HG03039 (cell line): Measurements from ENCODE around the gene MTMR3.

Source experiments
- ATAC-seq: cut with Tn5 transposase; IDR thresholded peaks from one replicate; pipeline ENCODE4 v1.9.1; 2021; ENCODE audit warnings: mild to moderate bottlenecking, moderate library complexity; ENCODE audit not compliant: unreplicated experiment

MTMR3 gene

DNA sequence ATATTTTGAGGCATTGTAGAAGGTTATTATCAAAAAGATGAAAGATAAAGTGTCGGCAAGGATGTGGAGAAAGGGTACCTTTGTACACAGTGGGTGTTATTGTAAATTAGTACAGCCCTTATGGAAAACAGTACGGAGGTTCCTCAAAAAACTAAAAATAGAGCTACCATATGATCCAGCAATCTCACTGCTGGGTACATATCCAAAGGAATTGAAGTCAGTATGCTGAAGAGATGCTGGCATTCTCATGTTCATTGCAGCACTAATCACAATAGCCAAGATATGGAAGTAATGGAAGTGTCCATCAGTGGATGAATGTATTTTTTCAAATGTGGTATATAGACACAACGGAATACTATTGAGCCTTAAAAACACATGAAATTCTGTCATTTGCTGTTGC, 15.1 kb upstream of the MTMR3 start:
- no peak for ATAC-seq

DNA sequence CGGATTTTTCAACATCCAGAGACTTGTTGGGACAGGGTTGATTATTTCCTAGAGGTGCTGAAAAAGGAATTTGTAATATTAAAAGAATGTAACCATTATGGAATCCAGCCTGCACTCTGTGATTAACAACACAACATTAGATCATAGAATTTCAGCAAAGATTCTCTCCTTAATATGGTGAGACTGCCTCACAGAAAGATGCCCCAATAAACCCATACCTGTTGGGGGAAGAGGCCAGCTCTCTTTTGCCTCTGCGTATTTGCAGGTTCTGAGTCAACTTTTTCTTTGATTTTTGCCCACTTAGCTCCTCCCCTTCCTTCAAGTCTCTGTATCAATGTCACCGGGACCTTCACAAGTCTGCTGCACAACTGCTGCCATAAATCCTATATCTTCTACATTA, 12.4 kb upstream of the MTMR3 start:
- ATAC-seq = no peak

DNA sequence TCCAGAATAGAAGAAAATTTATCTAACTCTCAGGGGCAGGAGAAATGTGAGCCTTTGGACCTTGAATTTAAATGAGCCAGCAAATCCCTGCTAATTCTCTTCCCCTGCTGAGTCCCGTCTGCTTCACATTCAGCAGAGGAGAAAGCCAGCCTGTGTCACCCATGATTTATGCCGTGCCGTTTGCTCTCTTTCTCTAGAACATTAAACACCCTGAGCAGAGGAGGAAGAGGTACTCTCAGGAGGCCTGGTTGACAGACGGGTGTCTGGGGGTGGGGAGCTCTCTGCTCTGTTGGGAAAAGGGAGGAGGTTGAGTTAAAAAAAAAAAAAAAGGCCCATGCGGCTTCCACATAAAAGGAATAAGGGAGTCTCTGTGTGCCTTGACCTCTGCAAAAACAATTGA, 11.3 kb upstream of the MTMR3 start:
- no peak for ATAC-seq

DNA sequence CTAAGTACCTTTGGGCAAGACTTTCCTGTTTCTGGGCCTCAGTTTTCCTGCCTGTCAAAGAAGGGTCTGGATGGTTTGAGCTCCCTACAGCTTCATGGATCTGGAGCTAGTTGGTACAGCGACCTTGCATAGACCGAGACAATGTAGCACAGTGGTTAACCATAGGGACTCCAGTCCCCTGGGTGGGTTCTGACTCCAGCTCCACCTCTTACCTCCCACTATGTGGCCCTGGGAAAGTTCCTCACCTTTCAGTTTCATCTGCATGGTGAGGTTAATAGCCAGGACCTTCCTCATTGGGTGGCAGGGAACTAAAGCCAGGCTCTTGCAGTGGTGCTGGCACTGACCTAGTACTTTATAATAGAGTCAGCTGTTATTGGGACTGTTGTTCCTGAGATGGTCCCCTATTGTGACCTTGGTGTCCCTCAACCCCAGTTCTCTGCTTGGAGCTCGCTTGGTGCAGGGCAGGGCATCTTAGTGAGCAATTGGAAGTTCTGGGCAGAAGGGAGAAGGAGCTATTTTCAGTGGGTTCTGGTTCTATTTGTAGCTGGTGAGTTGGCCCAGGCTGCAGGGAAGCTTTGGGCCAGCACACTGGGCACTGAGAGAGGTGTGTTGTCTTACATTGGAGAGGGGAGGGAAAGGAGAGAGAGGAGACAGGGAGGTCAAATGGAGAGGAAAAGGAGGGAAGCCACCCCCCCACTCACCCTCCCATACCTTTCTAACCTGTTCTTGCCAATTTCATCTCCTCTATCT, 10.7 kb upstream of the MTMR3 start:
- no peak for ATAC-seq

DNA sequence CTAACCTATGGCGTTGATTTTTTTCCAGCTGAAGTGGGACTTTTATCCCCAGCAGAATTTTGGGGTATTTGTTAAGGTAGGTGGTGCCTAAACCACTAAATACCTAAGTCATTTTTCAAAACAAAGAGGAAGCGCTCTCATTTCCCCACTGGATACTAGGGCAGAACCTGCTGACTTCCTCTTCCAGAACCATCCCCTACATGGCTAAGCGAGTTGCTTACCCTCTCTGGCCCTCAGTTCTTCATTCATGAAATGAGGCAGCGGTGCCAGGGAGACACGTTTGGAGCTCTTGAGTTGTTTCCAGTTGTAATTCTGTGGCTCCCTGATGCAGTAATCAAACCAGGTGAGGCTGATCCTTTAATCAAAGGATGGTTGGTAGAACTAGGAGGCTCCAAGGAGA, 10.0 kb upstream of the MTMR3 start:
- ATAC-seq = no peak

DNA sequence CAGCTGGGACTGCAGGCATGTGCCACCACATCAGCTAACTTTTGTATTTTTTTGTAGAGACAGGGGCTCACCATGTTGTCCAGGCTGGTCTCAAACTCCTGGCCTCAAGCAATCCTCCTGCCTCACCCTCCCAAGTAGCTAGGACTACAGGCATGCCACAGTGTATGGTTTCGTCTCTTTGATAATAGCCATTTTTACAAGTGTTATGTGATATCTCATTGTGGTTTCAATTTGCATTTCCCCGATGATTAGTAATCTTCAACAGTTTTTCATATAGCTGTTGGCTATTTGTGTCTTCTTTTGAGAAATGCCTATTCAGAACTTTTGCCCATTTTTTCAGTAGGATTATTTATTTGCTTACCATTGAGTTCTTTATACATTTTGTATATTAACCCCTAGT, 9.0 kb upstream of the MTMR3 start:
- ATAC-seq = no peak

DNA sequence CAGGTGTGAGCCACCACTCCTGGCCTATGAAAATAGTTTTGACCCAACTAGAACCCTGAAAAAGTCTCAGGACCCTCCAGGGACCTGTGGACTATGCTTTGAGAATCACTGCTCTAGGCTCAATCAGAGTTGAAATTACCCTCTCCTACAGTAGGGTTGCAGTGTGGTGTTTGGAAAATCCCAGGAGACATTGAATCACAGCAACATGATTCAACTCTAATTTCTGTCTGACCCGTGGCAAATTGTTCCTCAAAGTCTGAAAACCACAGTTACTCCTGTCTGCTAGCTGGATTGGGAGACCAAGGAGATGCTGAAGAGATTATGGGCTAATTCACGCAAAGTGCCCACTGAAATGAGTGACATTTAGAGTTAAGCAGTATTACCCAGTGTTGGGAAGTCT, 5.4 kb upstream of the MTMR3 start:
- ATAC-seq = no peak

DNA sequence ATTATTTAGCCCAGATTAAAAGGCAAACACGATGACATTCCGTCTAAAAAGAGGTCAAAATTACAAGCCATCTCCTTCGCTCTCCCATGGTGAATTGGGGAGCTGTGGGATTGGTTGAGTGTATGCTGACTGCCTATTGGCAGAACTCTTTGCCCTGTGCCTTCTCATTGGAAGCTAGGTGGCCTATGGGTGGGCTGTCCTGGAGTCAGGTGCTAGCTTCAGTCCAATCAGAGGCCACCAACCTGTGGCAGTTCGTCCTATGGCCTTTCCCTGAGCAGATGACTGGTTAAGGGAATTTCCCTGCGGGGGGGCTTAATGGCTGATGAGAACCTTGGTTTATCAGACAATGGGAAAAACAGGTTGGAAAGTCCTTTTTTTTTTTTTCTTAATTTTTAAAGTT, 3.2 kb upstream of the MTMR3 start:
- ATAC-seq = no peak

DNA sequence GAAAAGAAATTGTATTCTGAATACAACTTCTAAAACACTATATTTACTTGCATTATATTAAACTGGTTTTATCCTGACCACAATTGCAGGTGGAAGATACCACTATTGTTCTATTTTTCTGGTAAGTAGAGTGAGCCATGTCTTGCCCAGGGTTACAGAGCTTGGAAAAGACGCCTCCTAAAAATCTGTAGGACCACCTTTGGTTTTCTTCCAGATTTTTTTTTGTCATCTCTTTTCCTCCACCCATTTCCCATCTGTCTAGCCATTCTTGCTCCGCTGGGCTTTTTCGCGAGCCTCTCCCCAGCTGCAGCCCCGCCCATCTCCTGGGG, 294 bp upstream of the MTMR3 start:
- ATAC-seq = no peak

DNA sequence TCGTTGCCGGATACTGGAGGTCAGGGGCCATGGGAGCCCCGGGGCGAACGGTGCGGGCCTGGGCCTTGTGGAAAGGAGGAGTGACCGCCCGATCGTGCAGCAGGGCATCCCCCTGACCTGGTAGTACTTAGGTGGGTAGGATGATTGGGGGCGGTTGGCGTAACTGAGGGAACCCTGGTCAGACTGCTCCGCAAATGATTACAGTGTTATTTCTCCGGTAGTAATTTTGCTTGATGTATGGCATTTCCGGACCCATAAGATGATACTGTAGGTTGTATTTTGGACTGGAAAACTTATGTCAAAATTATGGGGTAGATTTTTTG, 762 bp downstream of the MTMR3 start:
- ATAC-seq = no peak

DNA sequence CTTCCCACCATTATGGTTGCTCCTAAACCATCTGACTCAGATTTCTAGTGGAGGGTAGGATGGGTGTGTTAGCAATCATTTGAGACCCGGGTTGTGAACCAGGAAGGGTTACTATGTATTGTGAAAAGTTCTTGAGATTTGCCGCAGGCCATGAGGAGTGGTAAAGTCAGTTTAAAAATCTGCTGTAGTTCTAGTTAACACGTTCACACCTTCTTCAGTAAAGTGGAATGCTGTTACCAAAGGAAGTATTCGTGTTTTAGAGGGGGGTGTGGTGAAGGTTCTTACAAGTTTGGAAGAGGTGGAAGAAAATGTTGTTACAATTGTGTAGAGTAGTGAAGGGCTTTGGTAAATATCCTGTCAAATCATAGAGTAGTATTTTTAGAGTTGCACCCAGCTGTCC, 2.6 kb downstream of the MTMR3 start:
- ATAC-seq = no peak

DNA sequence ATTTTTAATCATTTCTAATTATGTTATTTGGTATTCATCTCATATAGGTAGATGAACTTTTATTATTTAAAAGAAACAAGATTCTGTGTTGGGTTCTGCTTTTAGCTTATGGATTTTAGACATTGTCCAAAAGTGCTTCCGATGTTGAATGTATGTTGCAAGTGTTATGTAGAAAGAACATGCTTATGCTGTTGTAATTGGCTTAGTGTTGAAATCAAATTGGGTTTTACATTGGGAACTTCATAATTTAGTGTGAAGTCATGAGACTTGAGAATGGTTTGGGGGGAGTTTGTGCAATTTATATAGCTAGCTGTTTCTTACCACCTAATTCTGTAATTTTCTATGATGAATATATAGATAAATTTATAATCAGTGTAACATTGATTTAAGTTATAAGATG, 3.6 kb downstream of the MTMR3 start:
- ATAC-seq = no peak

DNA sequence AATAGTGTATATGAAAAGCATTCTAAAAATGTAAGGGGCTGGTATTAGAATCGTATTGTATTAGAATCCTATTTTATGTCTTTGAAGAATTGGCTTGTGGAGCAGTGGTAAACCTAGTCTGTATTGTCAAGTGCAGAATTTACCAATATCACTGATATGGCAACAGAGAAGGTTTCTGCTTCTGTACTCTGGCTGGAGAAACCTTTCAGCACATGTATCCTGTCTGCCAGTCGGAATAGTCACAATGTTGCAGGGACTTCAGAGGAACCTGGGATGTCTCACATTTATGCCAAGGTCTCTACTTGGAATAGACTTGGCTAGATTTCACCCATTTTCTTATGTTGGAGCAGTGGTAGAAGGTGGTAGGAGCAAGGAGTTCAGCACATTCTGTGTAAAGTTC, 4.4 kb downstream of the MTMR3 start:
- ATAC-seq = no peak

DNA sequence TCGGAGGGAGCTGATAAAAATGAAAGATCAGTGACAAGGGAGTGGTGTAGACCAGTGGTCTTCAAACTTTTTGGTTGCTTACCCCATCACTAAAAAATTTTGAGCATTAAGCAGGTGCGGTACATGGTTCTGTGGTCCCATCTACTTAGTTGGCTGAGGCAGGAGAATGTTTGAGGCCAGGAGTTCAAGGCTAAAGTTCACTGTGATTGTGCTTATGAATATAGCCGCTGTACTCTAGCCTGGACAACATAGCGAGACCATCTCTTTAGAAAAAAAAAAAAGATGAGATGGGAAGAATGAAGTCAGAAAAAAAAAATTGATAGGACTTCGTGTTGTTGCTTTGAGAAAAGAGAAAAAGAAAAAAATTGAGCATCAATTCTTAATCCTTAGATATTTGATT, 7.8 kb downstream of the MTMR3 start:
- no peak for ATAC-seq

DNA sequence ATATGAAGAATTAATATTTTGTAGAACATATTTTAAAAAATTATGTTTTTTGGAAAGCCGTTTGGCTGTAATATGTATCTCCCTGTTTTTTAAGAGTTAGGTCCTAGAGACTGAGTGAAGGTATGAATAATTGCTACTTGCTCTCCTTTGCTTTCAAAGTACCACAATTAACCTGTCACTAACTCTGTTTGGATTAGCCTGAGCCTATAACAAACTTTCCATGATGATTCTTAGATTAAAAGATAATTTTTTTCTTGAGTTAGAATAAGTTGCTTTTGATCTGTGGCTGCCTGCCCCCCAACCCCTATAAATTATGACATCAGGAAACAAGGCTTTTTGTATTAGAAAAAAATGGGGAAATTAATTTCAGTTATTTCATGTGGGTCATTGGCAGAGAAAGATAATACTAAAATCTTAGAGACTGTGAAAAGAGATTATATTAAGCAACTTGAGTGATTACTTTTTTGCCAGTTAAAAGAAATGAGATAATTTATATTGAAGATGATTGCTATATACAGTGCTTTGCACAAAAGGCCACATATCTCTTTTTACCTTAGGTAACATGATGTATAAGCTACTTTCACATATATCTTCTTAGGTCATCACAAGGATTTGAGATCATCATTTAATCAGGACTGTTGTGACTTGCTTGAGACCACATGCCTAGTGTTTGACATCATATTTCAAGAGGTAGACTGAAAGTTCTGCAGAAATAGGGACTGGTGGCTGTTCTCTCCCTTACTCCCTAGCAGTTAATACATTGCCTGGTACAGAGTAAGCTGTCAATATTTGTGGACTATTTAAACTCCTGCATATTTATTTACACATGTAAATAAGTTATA, 9.6 kb downstream of the MTMR3 start:
- ATAC-seq = no peak

DNA sequence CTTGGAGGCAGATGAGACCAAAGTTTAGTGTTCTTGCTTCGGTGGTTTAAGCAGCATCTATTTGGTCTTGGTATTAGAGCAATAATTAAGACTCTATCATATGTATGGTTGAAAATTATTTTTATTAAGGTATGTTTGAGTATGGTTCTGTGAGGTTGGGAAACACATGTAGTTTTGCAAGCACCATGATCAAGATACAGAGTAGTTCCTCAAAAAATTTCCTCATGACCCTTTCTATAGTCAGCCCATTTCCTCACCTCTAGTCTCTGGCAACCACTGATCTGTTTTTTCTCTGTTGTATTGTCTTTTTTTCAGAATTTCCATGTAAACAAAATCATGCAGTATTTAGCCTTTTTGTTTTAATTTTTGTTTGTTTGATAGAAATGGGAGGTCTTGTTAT, 18.4 kb downstream of the MTMR3 start:
- no peak for ATAC-seq

DNA sequence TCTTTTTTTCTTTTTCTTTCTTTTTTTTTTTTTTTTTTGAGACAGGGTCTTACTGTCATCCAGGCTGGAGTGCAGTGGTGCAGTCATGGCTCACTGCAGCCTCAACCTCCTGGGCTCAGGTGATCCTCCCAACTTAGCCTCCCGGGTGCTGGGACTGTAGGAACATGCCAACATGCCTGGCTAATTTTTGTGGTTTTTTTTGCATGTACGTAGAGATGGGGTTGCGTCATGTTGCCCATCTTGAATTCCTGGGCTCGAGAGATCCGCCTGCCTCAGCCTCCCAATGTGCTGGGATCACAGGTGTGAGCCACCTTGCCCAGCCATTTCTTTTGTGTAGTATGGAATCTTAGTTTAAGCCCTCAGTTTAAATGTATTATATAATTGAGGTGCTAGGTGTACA, 20.4 kb downstream of the MTMR3 start:
- no peak for ATAC-seq

DNA sequence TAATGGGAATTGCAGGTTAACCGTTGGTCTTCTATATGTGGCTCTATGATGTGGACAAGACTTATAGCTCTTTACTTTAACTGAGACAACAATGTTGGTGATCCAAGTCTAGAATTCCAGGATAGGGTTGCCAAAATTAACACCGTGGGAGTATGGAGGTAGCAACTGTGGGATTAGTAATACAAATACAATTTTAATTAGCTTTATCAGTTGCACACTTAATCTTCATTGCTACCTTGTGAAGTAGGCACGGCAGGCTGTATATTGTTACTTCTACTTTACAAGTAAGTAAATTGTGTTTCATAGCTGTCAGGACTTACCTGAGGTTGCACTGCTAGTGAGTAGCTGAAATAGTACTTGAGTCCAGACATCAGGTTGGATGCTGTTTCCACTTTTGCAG, 21.0 kb downstream of the MTMR3 start:
- ATAC-seq = no peak

DNA sequence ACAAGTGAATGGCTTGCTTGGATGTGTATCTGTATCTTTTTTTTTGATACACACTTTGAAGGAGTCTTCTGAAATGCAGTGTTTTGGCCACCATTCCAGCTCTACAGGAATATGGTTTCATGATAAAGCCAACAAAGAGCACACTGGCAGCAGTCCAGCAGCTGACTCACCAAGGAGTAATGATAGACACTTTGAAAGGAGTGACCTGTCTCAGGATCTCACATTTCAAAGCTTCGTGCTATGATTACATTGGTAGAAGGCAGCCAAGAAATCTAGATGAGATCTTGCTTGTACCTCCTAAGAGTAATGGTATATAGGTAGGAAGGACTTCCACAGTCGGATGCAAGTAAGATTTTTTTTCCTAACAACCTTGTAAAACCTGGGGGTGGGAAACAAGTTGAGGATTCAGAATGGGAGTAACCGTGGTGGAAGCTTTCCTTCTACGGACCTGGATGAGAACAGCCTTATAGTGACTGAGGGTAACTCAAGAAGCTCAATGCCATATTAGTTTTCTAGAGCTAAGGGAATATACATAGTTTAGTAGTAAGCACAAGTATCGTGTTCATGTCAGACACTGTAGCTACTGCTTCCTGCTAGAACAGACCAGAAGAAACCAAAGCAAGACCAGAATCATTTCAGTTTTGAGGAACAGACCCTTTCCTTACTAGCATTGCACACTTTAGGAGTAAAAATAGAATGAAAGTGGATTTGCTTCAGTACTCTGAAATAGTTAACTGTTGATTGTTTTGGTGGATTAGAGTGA, 25.0 kb downstream of the MTMR3 start:
- ATAC-seq = no peak

DNA sequence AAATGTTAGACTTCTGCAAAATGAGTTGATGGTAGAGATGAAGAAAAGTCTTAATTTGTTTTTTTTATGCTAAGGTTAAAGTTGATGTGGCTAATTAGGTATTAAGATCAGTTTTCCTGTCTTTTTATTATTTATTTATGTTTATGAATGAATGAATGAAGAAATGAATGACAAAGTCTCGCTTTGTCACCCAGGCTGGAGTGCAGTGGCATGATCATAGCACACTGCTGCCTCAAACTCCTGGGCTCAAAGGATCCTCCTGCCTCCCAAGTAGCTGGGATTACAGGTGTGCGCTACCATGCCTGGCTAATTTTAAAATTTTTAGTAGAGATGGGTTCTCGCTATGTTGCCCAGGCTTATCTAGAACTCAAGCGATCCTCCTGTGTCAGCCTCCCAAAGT, 29.2 kb downstream of the MTMR3 start:
- ATAC-seq = no peak

DNA sequence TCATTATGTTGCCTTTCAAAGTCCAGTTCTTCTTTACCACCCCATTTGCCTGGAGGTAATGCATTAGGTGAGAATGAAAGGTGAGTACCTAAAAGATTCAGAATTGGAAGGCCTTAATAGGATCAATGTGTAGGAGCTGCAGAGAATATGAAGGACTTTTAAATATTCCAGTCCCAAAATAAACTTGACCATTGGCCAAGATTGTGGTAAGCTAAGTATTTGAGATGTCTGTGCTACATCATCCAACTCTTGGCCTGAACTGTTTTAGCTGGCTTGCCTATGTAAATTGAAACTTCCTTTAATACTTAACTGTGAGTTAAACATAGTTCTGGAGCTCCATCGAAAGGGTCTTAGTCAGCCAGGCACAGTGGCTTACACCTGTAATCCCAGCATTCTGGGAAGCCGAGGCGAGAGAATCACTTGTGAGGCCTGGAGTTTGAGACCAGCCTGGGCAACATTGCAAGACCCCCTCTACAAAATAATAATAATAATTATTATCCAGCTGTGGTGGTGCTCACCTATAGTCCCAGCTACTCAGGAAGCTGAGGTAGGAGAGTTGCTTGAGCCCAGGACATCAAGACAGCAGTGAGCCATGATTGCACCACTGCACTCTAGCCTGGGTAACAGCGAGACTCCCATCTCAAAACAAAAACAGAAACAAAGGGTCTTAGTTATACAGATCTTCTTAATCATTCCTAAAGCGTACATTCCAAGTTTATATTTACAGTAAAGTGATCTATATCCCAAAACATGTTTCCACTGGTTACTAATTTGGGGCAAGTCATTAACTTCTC, 29.8 kb downstream of the MTMR3 start:
- no peak for ATAC-seq
